Activated naive CD8-positive, alpha-beta T cell treated with anti-CD3 and anti-CD28 coated beads, Interleukin-2, amount 10 ng/mL, durations not matched to agents 7 days and 5 days (primary cell): ENCODE results near the gene GTSE1. TPM values are rescaled to one million over a fixed set of nuclear protein-coding genes. Genes with fewer than 3 reads are reported as not detected.

Source experiments
- ATAC-seq: fragments of 150-1000 bp; cut with Tn5 transposase; one replicate; pipeline ENCODE4 v1.10.0; 2021; ENCODE audit warnings: low read depth, moderate library complexity
- POLR2A ChIA-PET: fragments of 350-600 bp; sonication (Branson Sonifier 250); formaldehyde crosslinking; loops from one replicate; lab custom pipeline; 2021; ENCODE audit warnings: antibody characterized with exemption; lab: Charles Lee
- DNase-seq: peaks from one replicate; pipeline ENCODE4 v3.0.0; 2021
- H3K27ac Mint-ChIP-seq: one replicate; pipeline ENCODE4 v1.8.0; 2022; ENCODE audit warnings: mild to moderate bottlenecking, mixed read lengths
- H3K27me3 Mint-ChIP-seq: one replicate; pipeline ENCODE4 v1.8.0; 2022; ENCODE audit warnings: mild to moderate bottlenecking, moderate library complexity, mixed read lengths
- H3K36me3 Mint-ChIP-seq: one replicate; pipeline ENCODE4 v1.8.0; 2021; ENCODE audit warnings: mild to moderate bottlenecking, mixed read lengths
- H3K4me1 Mint-ChIP-seq: one replicate; pipeline ENCODE4 v1.8.0; 2021; ENCODE audit warnings: mixed read lengths
- H3K4me3 Mint-ChIP-seq: one replicate; pipeline ENCODE4 v1.8.0; 2022; ENCODE audit warnings: mild to moderate bottlenecking, moderate library complexity, mixed read lengths
- H3K9me3 Mint-ChIP-seq: one replicate; pipeline ENCODE4 v1.8.0; 2021; ENCODE audit warnings: mixed read lengths
- total RNA-seq, 2 experiments: library from RNA; stranded (reverse); gene quantifications; one replicate each; pipeline ENCODE4 v1.2.3, GENCODE V29; 2021

GTSE1 gene
- total RNA-seq, 2 experiments from 2014 or later: 64.9 to 73.8 TPM

GRCh38 chr22:46330426-46330825 lies 33.8 kb downstream of the GTSE1 start:
- H3K27ac Mint-ChIP-seq: no peak overlapping the region
- POLR2A ChIA-PET: no interaction called here
- H3K4me3 Mint-ChIP-seq: no peak overlapping the region
- H3K36me3 Mint-ChIP-seq: peaks cover 21% of the 10 kb centered on the region
- no peaks in the 10 kb centered on the region for H3K27me3 Mint-ChIP-seq
- H3K4me1 Mint-ChIP-seq: peaks cover 6% of the 10 kb centered on the region
- H3K9me3 Mint-ChIP-seq: no peaks in the 10 kb centered on the region
- DNase-seq (no peak), ATAC-seq (no peak)

GRCh38 chr22:46331496-46331895 lies 34.8 kb downstream of the GTSE1 start:
- DNase-seq (no peak), ATAC-seq (no peak)
- no peak overlapping the region for H3K27ac Mint-ChIP-seq
- POLR2A ChIA-PET: no interaction called here
- H3K4me1 Mint-ChIP-seq: peaks cover 8% of the 10 kb centered on the region
- no peak overlapping the region for H3K4me3 Mint-ChIP-seq
- H3K27me3 Mint-ChIP-seq: no peaks in the 10 kb centered on the region
- no peaks in the 10 kb centered on the region for H3K9me3 Mint-ChIP-seq
- H3K36me3 Mint-ChIP-seq: peaks cover 16% of the 10 kb centered on the region

GRCh38 chr22:46335201-46336118 lies 38.8 kb downstream of the GTSE1 start, which contains the start of gene TRMU:
TRMU (plus strand) TSS chr22:46335714; CDS start chr22:46335765, 51 bp downstream.
- ATAC-seq: peak; percentile 84
- peak within 1 kb of the TSS; percentile 95 for H3K4me3 Mint-ChIP-seq
- peak; percentile 84 for DNase-seq
- peaks cover 22% of the 10 kb centered on the region for H3K4me1 Mint-ChIP-seq
- H3K9me3 Mint-ChIP-seq: no peaks in the 10 kb centered on the region
- POLR2A ChIA-PET: interaction anchor here (0.9 to 2.5 kb wide), 8 partner anchors 33 to 321 kb away, joined by 3 to 10 read pairs (median 4); partner anchors contain the start of genes CDPF1, PPARA and TTC38
- no peaks in the 10 kb centered on the region for H3K27me3 Mint-ChIP-seq
- peak within 1 kb of the TSS; percentile 96 for H3K27ac Mint-ChIP-seq
- peaks cover 25% of the 10 kb centered on the region for H3K36me3 Mint-ChIP-seq

- peaks cover 22% of the 10 kb centered on the region for H3K4me1 Mint-ChIP-seq
- peak; percentile 6 for ATAC-seq
- POLR2A ChIA-PET: interaction anchor here (0.9 to 2.5 kb wide), 8 partner anchors 48 to 324 kb away, joined by 3 to 10 read pairs (median 3); partner anchors contain the start of genes CDPF1, PPARA and TTC38
Measured at GRCh38 chr22:46336119-46337078, 39.7 kb downstream of the GTSE1 start.

GRCh38 chr22:46337870-46338269 lies 41.2 kb downstream of the GTSE1 start:
- POLR2A ChIA-PET: no interaction called here
- Mint-ChIP-seq H3K27me3 (no peaks in the 10 kb centered on the region), H3K4me1 (peaks cover 22% of the 10 kb centered on the region), H3K4me3 (no peak overlapping the region), H3K36me3 (peaks cover 29% of the 10 kb centered on the region), H3K27ac (no peak overlapping the region), H3K9me3 (no peaks in the 10 kb centered on the region)
- DNase-seq (no peak), ATAC-seq (no peak)

More at GRCh38 chr22:46336119-46337078, 39.7 kb downstream of the GTSE1 start:
- peaks cover 25% of the 10 kb centered on the region for H3K36me3 Mint-ChIP-seq
- H3K9me3 Mint-ChIP-seq: no peaks in the 10 kb centered on the region
- no peaks in the 10 kb centered on the region for H3K27me3 Mint-ChIP-seq
- H3K27ac Mint-ChIP-seq: peak overlapping the region; percentile 86
- peak overlapping the region; percentile 95 for H3K4me3 Mint-ChIP-seq
- peak; percentile 48 for DNase-seq

- Mint-ChIP-seq H3K9me3 (no peaks in the 10 kb centered on the region), H3K27ac (peak overlapping the region; percentile 42), H3K36me3 (peaks cover 28% of the 10 kb centered on the region), H3K27me3 (no peaks in the 10 kb centered on the region), H3K4me1 (peaks cover 22% of the 10 kb centered on the region), H3K4me3 (no peak overlapping the region)
- ATAC-seq (no peak), DNase-seq (no peak)
- POLR2A ChIA-PET: interaction anchor here (1.0 kb wide), 1 partner anchor 43 kb away, joined by 3 read pairs; no protein-coding TSS in a partner anchor
Measured at GRCh38 chr22:46338636-46339035, 42.0 kb downstream of the GTSE1 start.

GRCh38 chr22:46339956-46340355 lies 43.3 kb downstream of the GTSE1 start:
- Mint-ChIP-seq H3K27me3 (no peaks in the 10 kb centered on the region), H3K27ac (no peak overlapping the region), H3K36me3 (peaks cover 29% of the 10 kb centered on the region), H3K4me1 (peaks cover 19% of the 10 kb centered on the region), H3K9me3 (no peaks in the 10 kb centered on the region), H3K4me3 (no peak overlapping the region)
- POLR2A ChIA-PET: no interaction called here
- no peak for DNase-seq
- ATAC-seq: no peak

- DNase-seq (no peak), ATAC-seq (no peak)
- H3K4me1 Mint-ChIP-seq: peaks cover 18% of the 10 kb centered on the region
- H3K9me3 Mint-ChIP-seq: no peaks in the 10 kb centered on the region
- peaks cover 31% of the 10 kb centered on the region for H3K36me3 Mint-ChIP-seq
- H3K27me3 Mint-ChIP-seq: no peaks in the 10 kb centered on the region
- H3K4me3 Mint-ChIP-seq: no peak overlapping the region
- POLR2A ChIA-PET: no interaction called here
- no peak overlapping the region for H3K27ac Mint-ChIP-seq
Measured at GRCh38 chr22:46340676-46341075, 44.0 kb downstream of the GTSE1 start.

GRCh38 chr22:46346680-46347405 lies 50.2 kb downstream of the GTSE1 start:
- POLR2A ChIA-PET: no interaction called here
- Mint-ChIP-seq H3K9me3 (no peaks in the 10 kb centered on the region), H3K27ac (no peak overlapping the region), H3K27me3 (no peaks in the 10 kb centered on the region), H3K4me1 (peaks cover 1% of the 10 kb centered on the region), H3K4me3 (no peak overlapping the region), H3K36me3 (peaks cover 30% of the 10 kb centered on the region)
- ATAC-seq (no peak), DNase-seq (no peak)

- ATAC-seq (no peak), DNase-seq (no peak)
- Mint-ChIP-seq H3K27ac (no peak overlapping the region), H3K9me3 (no peaks in the 10 kb centered on the region), H3K27me3 (no peaks in the 10 kb centered on the region), H3K4me3 (no peak overlapping the region), H3K36me3 (peaks cover 27% of the 10 kb centered on the region), H3K4me1 (peaks cover 1% of the 10 kb centered on the region)
- POLR2A ChIA-PET: no interaction called here
Measured at GRCh38 chr22:46347646-46348045, 51.0 kb downstream of the GTSE1 start.

- Mint-ChIP-seq H3K9me3 (no peaks in the 10 kb centered on the region), H3K4me1 (peaks cover 1% of the 10 kb centered on the region), H3K27ac (no peak overlapping the region), H3K4me3 (no peak overlapping the region), H3K27me3 (no peaks in the 10 kb centered on the region), H3K36me3 (peaks cover 25% of the 10 kb centered on the region)
- no peak for DNase-seq
- POLR2A ChIA-PET: no interaction called here
- no peak for ATAC-seq
Measured at GRCh38 chr22:46348099-46348695, 51.5 kb downstream of the GTSE1 start.

GRCh38 chr22:46349238-46349637 lies 52.6 kb downstream of the GTSE1 start:
- Mint-ChIP-seq H3K27me3 (no peaks in the 10 kb centered on the region), H3K36me3 (peaks cover 23% of the 10 kb centered on the region), H3K4me1 (peaks cover 1% of the 10 kb centered on the region), H3K9me3 (no peaks in the 10 kb centered on the region), H3K27ac (no peak overlapping the region), H3K4me3 (no peak overlapping the region)
- DNase-seq: no peak
- POLR2A ChIA-PET: no interaction called here
- ATAC-seq: no peak
